Stimulated activated CD8-positive, alpha-beta memory T cell treated with anti-CD3 and anti-CD28 coated beads, Interleukin-7, amount 100 ng/mL, for 48 hours (primary cell): ENCODE results near the gene ORAI3.
A peak's percentile ranks its signal among the peaks of the same experiment; 100 is the strongest.

Experiments
- DNase-seq, 2 donors: peaks; one replicate each; pipeline ENCODE4 v3.0.0-alpha.2; 2020; ENCODE audit warnings: low read depth in 1 of 2; ENCODE audit errors: extremely low read depth in 1 of 2

Gene ORAI3

DNA sequence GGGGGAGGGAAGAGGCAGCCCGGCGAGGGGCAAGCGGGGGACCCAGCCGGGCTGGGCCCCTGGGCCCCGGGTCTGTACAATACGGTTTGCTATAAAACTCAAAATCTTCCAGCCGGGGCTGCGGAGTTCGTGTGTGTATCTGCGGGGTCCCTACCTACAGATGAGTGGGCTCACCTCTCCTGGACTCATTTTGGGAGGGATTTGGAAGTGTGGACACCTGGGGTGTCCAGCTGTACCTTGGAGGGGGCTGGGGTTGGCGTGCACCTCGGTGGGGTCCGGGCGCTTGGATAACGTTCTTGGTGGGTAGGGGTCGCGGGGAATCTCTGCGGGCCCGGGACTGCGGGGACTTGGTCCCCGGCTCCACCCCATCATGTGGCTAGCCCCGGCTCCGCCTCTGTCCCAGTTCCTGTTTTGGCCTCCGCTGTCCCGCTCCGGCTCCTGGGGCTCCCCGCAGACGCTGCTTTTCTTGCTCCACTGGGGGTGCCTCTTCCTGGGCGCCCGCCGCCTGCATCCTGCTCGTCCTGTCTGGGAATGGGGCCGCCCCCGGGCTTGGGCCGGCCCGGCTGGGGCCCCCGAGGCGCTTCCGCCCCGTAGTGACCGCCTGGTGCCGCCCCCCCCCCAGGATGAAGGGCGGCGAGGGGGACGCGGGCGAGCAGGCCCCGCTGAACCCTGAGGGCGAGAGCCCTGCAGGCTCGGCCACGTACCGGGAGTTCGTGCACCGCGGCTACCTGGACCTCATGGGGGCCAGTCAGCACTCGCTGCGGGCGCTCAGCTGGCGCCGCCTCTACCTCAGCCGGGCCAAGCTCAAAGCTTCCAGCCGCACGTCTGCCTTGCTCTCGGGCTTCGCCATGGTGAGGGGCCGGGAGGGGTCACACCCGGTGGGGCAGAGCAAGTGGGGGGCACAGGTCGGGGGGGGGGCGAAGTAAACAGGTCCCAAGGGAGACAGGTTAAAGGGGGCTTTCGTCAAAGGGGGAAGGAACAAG, at the start of gene ORAI3:
ORAI3 (plus strand) TSS at position 402 of the 983 bp plus-strand sequence; CDS start at position 624, 222 bp downstream.
- no peak for DNase-seq

DNA sequence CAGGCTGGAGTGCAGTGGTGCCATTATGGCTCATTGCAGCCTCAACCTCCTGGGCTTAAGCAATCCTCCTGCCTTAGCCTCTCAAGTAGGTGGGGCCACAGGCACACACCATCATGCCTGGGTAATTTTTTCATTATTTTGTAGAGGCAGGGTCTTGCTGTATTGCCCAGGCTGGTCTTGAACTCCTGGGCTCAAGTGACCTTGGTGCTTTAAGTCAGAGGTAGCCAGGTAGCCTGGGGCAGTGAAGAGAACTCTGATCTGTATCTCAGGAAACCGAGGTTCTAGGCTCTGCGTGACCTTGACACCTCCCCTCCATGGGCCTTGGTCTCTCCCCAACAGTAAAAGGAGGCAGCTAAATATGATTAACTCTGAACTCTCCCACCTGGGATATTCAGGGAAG, 49.1 kb upstream of the ORAI3 start:
- no peak for DNase-seq

DNA sequence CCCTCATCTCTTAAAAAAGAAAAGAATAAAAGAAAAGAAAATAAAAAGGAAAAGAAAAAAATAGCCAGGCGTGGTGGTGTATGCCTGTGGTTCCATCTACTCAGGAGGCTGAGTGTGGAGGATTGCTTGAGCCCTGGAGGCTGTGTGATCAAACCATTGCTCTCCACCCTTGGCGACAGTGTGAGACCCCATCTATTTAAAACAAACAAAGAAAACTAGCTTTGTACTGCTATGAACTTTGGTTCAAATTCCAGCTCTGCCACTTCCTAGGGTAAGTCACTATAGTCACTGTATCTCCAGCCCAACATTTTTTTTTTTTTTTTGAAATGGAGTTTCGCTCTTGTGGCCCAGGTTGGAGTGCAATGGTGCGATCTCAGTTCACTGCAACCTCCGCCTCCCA, 48.3 kb upstream of the ORAI3 start:
- no peak for DNase-seq

DNA sequence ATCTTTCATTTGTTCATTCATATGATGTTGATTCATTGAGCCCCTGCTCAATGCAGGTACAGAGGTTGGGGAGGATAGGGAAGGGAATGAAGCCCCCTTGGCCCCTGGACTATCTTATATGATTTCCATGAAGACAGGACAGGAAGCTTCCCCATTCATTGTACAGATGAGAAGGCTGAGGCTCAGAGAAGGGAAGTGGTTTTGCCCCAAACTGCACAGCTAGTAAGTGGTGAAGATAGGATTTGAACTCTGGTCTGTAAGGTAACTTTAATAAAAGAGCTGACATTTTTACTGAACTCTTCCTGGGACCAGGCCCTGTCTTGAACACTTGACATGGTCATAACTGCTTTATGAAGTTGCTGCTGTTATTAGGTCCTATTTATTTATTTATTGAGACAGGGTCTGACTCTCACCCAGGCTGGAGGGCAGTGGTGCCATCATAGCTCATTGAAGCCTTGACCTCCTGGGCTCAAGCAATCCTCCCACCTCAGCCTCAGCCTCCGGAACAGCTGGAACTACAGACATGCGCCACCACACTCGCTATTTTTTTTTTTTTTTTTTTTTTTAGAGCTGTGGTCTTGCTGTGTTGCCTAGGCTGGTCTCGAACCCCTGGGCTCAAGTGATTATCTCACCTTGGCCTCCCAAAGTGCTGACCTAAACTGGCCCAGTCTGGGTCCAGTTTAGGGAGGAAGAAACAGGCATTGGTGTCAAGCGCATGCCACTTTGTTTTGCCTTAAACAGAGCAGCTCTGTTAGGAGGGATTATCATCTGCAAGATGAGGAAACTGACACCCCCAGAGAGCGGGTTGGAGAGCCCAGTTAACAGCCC, 47.5 kb upstream of the ORAI3 start:
- no peak for DNase-seq

DNA sequence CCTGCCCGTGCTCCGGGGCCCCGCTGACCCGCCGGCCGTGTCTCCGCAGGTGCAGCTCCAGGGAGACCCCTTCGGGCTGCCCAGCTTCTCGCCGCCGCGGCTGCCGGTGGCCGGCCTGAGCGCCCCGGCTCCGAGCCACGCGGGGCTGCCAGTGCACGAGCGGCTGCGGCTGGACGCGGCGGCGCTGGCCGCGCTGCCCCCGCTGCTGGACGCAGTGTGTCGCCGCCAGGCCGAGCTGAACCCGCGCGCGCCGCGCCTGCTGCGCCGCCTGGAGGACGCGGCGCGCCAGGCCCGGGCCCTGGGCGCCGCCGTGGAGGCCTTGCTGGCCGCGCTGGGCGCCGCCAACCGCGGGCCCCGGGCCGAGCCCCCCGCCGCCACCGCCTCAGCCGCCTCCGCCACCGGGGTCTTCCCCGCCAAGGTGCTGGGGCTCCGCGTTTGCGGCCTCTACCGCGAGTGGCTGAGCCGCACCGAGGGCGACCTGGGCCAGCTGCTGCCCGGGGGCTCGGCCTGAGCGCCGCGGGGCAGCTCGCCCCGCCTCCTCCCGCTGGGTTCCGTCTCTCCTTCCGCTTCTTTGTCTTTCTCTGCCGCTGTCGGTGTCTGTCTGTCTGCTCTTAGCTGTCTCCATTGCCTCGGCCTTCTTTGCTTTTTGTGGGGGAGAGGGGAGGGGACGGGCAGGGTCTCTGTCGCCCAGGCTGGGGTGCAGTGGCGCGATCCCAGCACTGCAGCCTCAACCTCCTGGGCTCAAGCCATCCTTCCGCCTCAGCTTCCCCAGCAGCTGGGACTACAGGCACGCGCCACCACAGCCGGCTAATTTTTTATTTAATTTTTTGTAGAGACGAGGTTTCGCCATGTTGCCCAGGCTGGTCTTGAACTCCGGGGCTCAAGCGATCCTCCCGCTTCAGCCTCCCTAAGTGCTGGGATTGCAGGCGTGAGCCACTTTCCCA, 46.6 kb upstream of the ORAI3 start:
- no peak for DNase-seq

DNA sequence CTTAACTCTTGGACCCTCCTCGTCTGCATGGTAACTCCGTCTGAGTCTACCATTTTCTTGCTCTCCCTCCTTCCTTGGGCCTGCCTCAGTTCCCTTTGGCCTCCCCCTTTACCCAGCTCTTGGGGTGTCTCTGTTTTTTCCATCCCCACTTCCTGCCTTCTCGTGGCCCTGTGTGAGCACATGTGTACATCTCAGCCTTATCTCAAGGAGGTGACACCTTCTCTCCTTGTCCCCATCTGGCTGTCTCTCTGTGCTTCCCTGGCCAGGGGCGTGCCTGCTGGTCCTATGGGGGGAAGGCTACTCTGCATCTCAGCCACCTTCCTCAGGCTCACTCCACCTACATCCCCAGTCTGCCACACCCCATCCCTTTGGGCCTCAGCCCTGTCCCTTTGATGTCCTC, 45.9 kb upstream of the ORAI3 start:
- DNase-seq: no peak

DNA sequence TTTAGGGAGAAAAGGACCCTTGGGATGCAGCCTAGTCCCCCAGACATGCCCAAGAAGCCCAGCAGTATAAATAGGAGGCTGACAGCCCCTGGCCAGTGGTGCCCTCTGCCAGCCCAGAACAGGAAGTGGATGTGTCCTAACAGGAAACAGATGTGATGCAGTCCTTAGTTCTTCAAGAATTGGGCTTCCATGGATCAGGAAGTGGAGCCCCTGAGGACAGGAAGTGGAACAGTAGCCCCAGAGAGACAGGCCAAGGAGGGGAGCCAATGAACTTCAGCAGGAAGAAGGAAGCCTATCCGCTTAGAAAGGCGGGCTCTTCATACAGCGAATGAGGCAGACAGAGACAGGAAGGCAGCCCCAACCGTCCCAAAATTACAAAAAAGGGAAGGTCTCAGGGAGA, 45.3 kb upstream of the ORAI3 start:
- no peak for DNase-seq

DNA sequence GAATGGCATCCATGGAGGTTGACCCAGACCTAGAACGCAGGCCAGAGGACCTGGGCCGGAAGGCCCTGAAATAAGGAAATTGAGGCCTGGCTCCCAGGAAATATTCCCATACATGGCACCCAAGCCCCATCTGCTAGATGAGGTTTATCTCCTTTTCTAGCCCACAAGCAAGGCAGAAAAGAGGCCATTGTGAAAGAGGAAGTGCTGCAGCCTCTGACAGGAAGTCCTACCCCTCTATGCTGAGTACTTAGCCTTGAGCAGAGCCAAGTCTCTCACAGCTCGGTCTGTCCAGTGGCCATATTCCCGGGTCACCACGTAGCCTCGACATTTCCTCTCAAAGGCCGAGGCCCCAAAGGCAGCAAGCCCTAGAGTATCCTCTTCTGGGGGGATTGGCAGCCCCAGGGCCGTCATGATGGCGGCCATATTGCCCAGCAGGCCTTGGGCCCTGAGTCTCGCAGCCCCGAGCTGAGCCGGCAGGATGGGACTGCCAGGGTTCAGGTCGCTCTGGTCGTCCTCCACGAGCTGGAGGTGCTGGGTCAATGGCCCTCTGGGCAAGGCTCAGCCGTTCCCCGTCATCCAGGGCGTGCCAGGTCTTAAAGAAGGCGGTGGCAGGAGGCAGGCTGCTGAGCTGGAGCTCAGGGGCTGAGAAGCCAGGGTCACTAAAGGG, 44.6 kb upstream of the ORAI3 start:
- no peak for DNase-seq

DNA sequence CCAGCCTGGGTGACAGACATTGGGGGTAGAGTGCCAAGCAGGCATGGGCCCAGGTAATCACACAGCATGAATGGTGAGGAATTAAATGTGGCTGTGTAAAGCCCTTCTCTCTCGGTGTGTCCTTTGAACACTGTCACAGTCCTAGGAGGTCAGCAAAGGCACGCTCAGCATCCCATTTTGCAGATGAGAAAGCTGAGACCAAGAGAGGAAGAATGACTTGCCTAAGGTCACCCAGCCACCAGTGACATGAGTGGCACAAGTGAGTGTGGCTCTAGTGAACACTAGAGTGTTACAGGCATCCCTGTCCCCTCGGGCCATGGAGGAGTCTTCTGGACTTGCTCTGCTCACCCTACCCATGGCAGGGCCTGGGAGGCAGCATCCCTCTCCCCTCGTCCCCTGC, 41.8 kb upstream of the ORAI3 start:
- no peak for DNase-seq

DNA sequence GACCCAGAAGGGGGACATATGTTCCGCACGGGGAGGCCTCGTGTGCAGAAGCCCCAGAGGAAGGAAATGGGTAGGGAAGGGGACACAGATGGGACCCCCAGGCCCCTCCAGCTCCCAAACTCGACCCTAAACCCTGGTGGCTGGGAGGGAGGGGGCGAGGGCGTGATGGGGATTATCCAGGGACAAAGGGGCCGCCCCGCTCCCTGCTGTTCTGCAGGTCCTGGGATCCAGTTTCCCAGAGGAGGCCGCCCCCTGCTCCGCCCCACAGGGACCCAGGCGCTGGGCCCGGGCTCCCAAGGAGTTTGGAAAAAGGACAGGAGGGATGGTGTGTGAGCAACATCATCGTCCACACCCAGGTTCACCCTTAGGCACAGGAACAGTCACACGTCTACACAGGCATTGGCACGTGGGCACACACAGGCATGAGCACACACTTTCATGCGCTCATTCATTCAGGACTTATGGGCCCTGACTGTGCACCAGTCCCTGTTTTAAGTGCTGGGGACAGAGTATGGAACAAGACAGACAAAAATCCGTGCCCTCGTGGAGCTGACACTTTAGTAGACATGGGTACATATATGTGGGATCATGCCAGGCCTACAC, 38.3 kb upstream of the ORAI3 start:
- no peak for DNase-seq

DNA sequence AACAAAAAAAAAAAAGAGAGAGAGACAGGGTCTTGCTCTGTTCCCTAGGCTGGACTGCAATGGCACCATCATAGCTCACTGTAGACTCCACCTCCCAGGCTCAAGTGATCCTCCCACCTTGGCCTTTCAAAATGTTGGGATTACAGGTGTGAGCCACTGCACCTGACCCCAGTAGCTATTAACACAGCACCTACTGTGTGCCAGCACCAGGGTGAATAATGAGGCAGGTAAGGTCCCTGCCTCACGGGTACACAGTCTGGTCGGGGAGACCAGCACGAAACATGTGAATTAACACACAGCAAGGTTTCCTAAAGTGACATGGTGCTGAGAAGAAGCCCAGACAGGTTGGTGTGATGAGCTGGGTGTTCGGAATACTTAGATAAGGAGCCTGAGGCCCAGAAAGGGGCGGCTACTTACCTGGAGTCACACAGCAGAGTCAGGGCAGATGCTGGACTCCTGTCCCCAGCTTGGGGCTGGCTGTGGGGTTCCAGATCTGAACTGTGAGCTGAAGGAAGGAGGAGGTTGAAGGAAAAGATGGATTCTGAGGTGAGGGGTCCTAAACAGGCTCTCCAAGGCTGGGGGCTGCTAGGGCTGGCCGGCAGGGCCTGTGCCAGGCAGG, 36.0 kb upstream of the ORAI3 start:
- DNase-seq: no peak

DNA sequence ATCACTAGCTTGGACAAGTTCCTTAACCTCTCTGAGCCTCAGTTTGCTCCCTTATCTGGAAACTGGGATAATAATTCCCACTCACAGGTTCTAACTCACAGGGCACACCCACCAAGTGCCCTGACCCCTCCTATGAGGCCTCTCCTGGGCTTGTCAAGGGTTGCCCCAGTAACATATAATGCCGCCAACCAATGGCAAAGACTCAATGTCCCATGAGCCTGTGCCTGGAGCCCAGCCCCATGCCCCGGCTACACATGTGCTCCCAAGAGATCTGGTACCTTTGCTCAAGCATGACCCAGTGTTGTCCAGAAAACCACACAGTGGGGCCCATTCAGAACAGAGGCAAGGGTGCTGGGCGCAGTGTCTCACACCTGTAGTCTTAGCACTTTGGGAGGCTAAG, 34.0 kb upstream of the ORAI3 start:
- DNase-seq: no peak

DNA sequence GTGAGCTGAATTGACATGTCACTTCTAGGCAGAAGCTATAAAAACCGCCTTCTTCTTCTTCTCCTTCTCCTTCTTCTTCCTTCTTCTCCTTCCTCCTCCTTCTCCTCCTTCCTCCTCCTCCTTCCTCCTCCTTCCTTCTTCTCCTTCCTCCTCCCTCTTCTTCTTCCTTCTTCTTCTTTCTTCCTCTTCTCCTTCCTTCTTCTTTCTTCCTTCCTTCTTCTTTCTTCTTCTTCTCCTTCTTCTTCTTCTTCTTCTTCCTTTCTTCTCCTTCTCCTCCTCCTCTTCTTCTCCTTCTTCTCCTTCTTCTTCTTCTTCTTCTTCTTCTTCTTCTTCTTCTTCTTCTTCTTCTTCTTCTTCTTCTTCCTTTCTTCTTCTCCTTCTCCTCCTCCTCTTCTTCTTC, 30.3 kb upstream of the ORAI3 start:
- DNase-seq: no peak

DNA sequence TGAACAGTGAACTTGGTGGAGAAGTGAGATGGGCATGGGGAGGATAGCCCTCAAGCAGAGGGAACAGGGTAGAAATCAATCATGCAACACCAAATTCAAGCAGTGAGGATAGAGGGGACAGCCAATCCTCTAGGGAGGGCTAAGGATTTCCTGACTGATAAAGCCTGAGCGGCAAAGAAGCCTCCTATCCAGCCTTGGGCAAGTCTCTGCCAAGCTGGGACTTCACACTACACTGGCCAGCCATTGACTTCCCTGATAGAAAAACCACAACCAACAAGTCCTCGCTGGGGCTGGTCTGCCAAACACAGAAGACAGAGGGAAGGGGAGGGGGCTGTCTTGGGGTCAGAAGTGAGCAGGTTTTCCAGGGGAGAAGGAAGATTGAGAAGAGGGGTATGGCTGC, 28.0 kb upstream of the ORAI3 start:
- DNase-seq: no peak

DNA sequence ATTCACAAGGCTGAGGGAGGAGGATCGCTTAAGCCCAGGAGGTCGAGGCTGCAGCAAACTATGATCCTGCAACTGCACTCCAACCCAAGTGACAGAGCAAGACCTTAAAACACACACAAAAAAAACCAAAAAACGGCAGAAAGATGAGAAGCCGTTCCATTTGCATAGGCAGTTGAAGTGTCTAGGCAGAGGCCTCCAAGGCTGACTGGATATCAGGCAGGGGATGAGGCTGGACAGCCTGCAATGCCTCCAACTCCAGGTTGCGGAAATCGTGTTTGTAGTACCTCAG, 27.5 kb upstream of the ORAI3 start:
- no peak for DNase-seq

DNA sequence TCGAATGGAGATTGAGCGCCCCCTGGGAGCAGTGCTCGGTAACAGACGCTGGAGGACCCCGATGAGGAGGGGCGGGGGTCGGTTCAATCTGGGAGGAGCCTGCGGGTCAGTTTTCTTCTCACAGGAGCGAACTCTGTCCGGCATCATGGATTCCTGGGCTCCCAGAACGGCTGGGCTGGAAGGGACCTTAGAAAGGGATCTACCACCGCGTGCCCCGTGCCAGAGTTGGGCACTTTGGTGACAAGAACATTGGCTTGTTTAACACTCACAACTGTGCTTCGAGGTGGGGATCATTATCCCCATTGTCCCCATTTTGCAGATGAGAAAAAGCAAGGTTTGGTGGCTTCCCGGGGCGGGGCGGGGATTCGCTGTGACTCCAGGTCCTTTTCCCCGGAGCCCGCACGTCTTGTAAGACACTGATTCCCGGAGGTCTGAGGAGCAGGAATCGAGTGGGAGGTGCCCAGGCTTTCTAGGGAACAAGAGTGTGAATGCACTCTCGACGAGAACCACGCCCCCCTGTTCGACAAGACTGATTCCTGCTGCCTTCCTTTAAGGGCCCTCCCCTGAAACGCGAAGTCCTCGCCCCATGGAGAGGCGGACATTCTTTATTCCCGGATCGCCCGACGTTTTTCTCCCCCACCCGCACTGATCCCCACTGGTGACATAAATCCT, 27.0 kb upstream of the ORAI3 start:
- peak; percentile 67 to 79 for DNase-seq

DNA sequence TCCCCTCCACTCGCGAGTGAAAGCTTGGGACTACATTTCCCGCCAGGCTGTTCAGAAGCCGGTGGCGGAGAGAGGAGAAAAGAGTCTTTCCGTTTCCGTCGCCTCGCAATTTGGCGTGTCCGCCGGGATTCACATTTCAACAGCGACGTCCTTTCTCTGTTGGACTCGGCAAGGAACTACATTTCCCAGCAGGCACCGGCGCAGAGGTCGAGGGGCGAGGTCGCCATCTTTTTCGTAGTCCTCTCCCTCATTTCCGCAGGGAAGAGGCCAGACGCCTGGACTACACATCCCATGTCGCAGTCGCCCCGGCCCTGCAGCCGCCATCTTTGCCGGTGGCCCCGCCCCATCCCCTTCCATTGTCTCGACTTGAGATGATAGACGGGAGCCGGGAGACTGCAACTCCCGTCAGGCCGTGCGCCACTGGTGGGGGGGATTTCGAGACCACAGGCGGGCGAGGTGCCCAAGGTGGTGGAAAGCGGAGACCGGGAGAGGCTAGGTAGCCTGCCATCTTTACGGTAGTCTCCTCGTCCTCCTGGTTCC, 26.4 kb upstream of the ORAI3 start:
- peak; percentile 100 for DNase-seq

DNA sequence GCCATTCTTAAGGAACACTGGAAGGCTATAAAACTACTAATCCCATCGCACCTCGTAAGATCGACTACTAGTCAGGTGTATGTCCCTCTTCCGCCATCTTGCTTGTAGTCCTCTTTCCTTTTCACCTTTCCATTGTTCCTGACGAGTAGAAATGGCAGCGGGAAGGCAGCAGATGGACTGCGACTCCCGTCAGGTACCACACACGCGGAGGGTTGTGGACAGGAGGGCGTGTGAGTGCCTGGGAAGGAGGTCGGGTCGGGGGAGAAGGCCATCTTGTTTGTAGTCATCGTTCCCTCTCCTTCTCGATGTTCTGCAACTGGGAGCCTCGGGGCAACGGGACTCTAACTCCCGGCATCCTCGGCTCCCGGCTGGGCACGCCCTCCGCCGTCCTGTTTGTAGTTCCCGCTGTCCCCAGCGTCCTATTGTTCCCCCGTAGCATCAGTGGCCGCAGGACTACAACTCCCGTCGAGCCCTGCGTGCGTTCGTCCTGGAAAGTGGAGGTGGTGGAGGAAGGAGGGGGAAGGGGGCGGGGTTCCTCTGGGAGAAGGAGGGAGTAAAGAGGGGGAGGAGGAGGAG, 25.8 kb upstream of the ORAI3 start:
- peak; percentile 89 to 97 for DNase-seq
